PFSK-1 (cell line): Measurements from ENCODE around the gene F8A2. TPM values are rescaled to one million over a fixed set of nuclear protein-coding genes. Genes with fewer than 3 reads are reported as not detected.
"Not testable (repeated sequence)": the region's sequence is repeated elsewhere in the genome, so short reads cannot be mapped to it uniquely, and the experiment has no call there.

Experiments used
- FOXP2 ChIP-seq: optimal IDR thresholded peaks from 2 replicates; pipeline ENCODE3; 2011; ENCODE audit warnings: borderline replicate concordance, control low read depth, inconsistent platforms; ENCODE audit not compliant: insufficient read depth; ENCODE audit errors: extremely low read length, extremely low read depth
- POLR2AphosphoS5 ChIP-seq: IDR thresholded peaks from 2 replicates; pipeline ENCODE4 v1.6.1; 2012; ENCODE audit warnings: low read depth, mild to moderate bottlenecking, control low read depth, low read length, moderate library complexity
- REST ChIP-seq, 2 experiments: IDR thresholded peaks; 2 replicates each; pipeline versions ENCODE4 v1.6.1 to v1.8.0; 2011 to 2012; ENCODE audit warnings: low read depth in 2 of 2, low read length in 2 of 2, control low read depth in 1 of 2, inconsistent platforms in 1 of 2, mild to moderate bottlenecking in 1 of 2, moderate library complexity in 1 of 2; ENCODE audit not compliant: insufficient read depth in 1 of 2
- SIN3A ChIP-seq: IDR thresholded peaks from 2 replicates; pipeline ENCODE4 v1.6.1; 2012; ENCODE audit warnings: mild to moderate bottlenecking, low read length, moderate library complexity, borderline replicate concordance; ENCODE audit not compliant: insufficient read depth
- TAF1 ChIP-seq: IDR thresholded peaks from 2 replicates; pipeline ENCODE4 v1.6.1; 2012; ENCODE audit warnings: low read length, control low read depth, borderline replicate concordance; ENCODE audit not compliant: insufficient read depth
- polyA plus RNA-seq: library from polyadenylated mRNA; unstranded; fragments of >200 nt; gene quantifications from one replicate; pipeline ENCODE4 v1.2.1, GENCODE V29; 2012; ENCODE audit warnings: low read depth, missing spikeins; ENCODE audit not compliant: insufficient read length

Gene F8A2
- not detected for polyA plus RNA-seq

- not testable (repeated sequence) for TF ChIP-seq SIN3A; REST (IDR thresholded peaks at IDR 0.05; ENCODE audit: insufficient read depth in 1 of 2, low read depth in 2 of 2, low read length in 2 of 2); POLR2AphosphoS5
These were observed at the start of gene F8A2 for GRCh38 chrX:155381843-155382528. Gene F8A2 (plus strand): TSS chrX:155382095. CDS start chrX:155382115, 20 bp downstream.

GRCh38 chrX:155333544-155334100 is 48.3 kb upstream of the F8A2 start:
- no peak for TF ChIP-seq SIN3A
- TF ChIP-seq REST (IDR thresholded peaks at IDR 0.05; ENCODE audit: insufficient read depth in 1 of 2, low read depth in 2 of 2, low read length in 2 of 2): no peak
- no peak for TF ChIP-seq TAF1
- no peak for TF ChIP-seq FOXP2
- TF ChIP-seq POLR2AphosphoS5: no peak

- TF ChIP-seq TAF1: no peak
- no peak for TF ChIP-seq FOXP2
- TF ChIP-seq REST (IDR thresholded peaks at IDR 0.05; ENCODE audit: insufficient read depth in 1 of 2, low read depth in 2 of 2, low read length in 2 of 2): no peak
- no peak for TF ChIP-seq POLR2AphosphoS5
- TF ChIP-seq SIN3A: no peak
These were observed 47.2 kb upstream of the F8A2 start, which contains the start of gene CLIC2 for GRCh38 chrX:155334486-155335336. Gene CLIC2 (minus strand): TSS chrX:155334614. CDS start chrX:155334427, 187 bp downstream.

GRCh38 chrX:155389634-155390033 is 7.7 kb downstream of the F8A2 start:
- TF ChIP-seq TAF1 (no peak), POLR2AphosphoS5 (no peak)

- TF ChIP-seq TAF1 (no peak), REST (IDR thresholded peaks at IDR 0.05; ENCODE audit: insufficient read depth in 1 of 2, low read depth in 2 of 2, low read length in 2 of 2) (no peak), FOXP2 (no peak), SIN3A (no peak), POLR2AphosphoS5 (no peak)
These were observed 24.5 kb downstream of the F8A2 start for GRCh38 chrX:155406429-155406828.
